ENCODE results near the gene PREB. TPM values are rescaled to one million over a fixed set of nuclear protein-coding genes. Genes with fewer than 3 reads are reported as not detected.
A peak's percentile ranks its signal among the peaks of the same experiment; 100 is the strongest.

The PREB gene
- total and polyA plus RNA-seq, 2 of the 13 experiments (the other 11 are each of a cell fraction or from before 2014, with no cell fraction given): 112 to 192 TPM

GRCh38 chr2:27093430-27094352 lies 40.7 kb downstream of the PREB start (continued):
- TF ChIP-seq PREB (CRISPR knock-in tag; IDR thresholded peaks at IDR 0.05): no peak
- TF ChIP-seq RBM39 (IDR thresholded peaks at IDR 0.05; ENCODE audit: low read depth, low read length, poor library complexity, severe bottlenecking): no peak
- TF ChIP-seq ZNF275 (CRISPR knock-in tag; IDR thresholded peaks at IDR 0.05; ENCODE audit: borderline replicate concordance): 0 out of 2 replicates have a peak, but pooled peaks have one; percentile 9
- 0 out of 2 replicates have a peak, but pooled peaks have one; percentile 29 for TF ChIP-seq ZMYM2 (CRISPR knock-in tag; IDR thresholded peaks at IDR 0.05)
- no peak for TF ChIP-seq HIVEP1 (CRISPR knock-in tag; IDR thresholded peaks at IDR 0.05)
- peak; percentile 88 for TF ChIP-seq ZNF644 (CRISPR knock-in tag; IDR thresholded peaks at IDR 0.05; ENCODE audit: low read depth)
- no peak; the same call in 1 of the 2 replicates for TF ChIP-seq ZSCAN20 (CRISPR knock-in tag; IDR thresholded peaks at IDR 0.05; ENCODE audit: borderline replicate concordance)
- TF ChIP-seq SIN3B (IDR thresholded peaks at IDR 0.05; ENCODE audit: low read length): no peak
- TF ChIP-seq DMTF1 (CRISPR knock-in tag; IDR thresholded peaks at IDR 0.05): no peak
- no peak for TF ChIP-seq SATB2 (CRISPR knock-in tag; IDR thresholded peaks at IDR 0.05)
- 0 out of 2 replicates have a peak, but pooled peaks have one; percentile 58 for TF ChIP-seq SMYD3 (CRISPR knock-in tag; IDR thresholded peaks at IDR 0.05)
- peak; percentile 93 for TF ChIP-seq ZNF331 (CRISPR knock-in tag; IDR thresholded peaks at IDR 0.05)
- peak; percentile 70; the same call in 1 of the 2 replicates for TF ChIP-seq ZNF430 (CRISPR knock-in tag; IDR thresholded peaks at IDR 0.05)
- TF ChIP-seq CSRNP2 (CRISPR knock-in tag; conservative IDR thresholded peaks at IDR 0.05; ENCODE audit: low read depth): no peak
- TF ChIP-seq USF2 (IDR thresholded peaks at IDR 0.05; ENCODE audit: low read depth, low read length): no peak
- no peak for TF ChIP-seq USF2 (CRISPR knock-in tag; IDR thresholded peaks at IDR 0.05; ENCODE audit: borderline replicate concordance)
- TF ChIP-seq ATF1 (CRISPR knock-in tag; IDR thresholded peaks at IDR 0.05): no peak
- TF ChIP-seq ISL2 (CRISPR knock-in tag; IDR thresholded peaks at IDR 0.05): peak; percentile 86
- TF ChIP-seq MNT (IDR thresholded peaks at IDR 0.05): peak; percentile 63

All from HepG2 (cell line).